ENCODE measurements around the gene ATP2B3. TPM values are rescaled to one million over a fixed set of nuclear protein-coding genes. Genes with fewer than 3 reads are reported as not detected.
"Not testable (repeated sequence)": the region's sequence is repeated elsewhere in the genome, so short reads cannot be mapped to it uniquely, and the experiment has no call there.

The ATP2B3 gene
- total RNA-seq, 3 donors from 2014 or later (not counting 1 experiment from before 2014, with no cell fraction given), result not detected

GRCh38 chrX:153601511-153602110 lies 84.2 kb downstream of the ATP2B3 start:
- no peak for ATAC-seq
- H3K27me3 ChIP-seq (ENCODE audit: control insufficient read depth, insufficient read depth, low read length), result no peaks in the 10 kb centered on the region
- over 99% methylated on average over 8 of the region's 12 CpGs for WGBS (ENCODE audit: insufficient coverage)

GRCh38 chrX:153602601-153603000 lies 85.2 kb downstream of the ATP2B3 start:
- Mint-ChIP-seq H3K4me3 (no peak overlapping the region), H3K27me3 (ENCODE audit: low read depth in 2 of 2) (peaks cover 0 to 25% of the 10 kb centered on the region in 2 donors), H3K4me1 (peaks cover 13 to 33% of the 10 kb centered on the region in 2 donors), H3K9me3 (no peaks in the 10 kb centered on the region), H3K36me3 (no peaks in the 10 kb centered on the region), H3K27ac (no peak overlapping the region)
- no peaks in the 10 kb centered on the region for H3K9me3 ChIP-seq (ENCODE audit: control insufficient read depth, insufficient read depth, low read length)
- H3K4me1 ChIP-seq (ENCODE audit: control insufficient read depth, insufficient read depth, low read length), result peaks cover 24% of the 10 kb centered on the region
- no peak for TF ChIP-seq CTCF (IDR thresholded peaks at IDR 0.05)
- intact Hi-C loops (cut with micrococcal nuclease), result no loop called here
- ATAC-seq, result no peak
- H3K4me3 ChIP-seq (ENCODE audit: low read length), result no peak overlapping the region
- WGBS (ENCODE audit: insufficient coverage), result 98% methylated on average over 3 of the region's 3 CpGs
- no peaks in the 10 kb centered on the region for H3K27me3 ChIP-seq (ENCODE audit: control insufficient read depth, insufficient read depth, low read length)
- no peaks in the 10 kb centered on the region for H3K36me3 ChIP-seq (ENCODE audit: control insufficient read depth, insufficient read depth, low read length)
- no peak overlapping the region for H3K27ac ChIP-seq (ENCODE audit: low read length)
- no peak for DNase-seq

More at GRCh38 chrX:153601511-153602110, 84.2 kb downstream of the ATP2B3 start:
- Mint-ChIP-seq H3K27me3 (ENCODE audit: low read depth in 2 of 2) (peaks cover 0 to 18% of the 10 kb centered on the region in 2 donors), H3K27ac (no peak overlapping the region), H3K4me1 (peaks cover 13 to 43% of the 10 kb centered on the region in 2 donors), H3K9me3 (no peaks in the 10 kb centered on the region), H3K4me3 (peak overlapping the region; percentile 50), H3K36me3 (no peaks in the 10 kb centered on the region)
- intact Hi-C loops (cut with micrococcal nuclease), result no loop called here
- H3K4me3 ChIP-seq (ENCODE audit: low read length), result no peak overlapping the region
- H3K27ac ChIP-seq (ENCODE audit: low read length), result no peak overlapping the region
- peaks cover 28% of the 10 kb centered on the region for H3K4me1 ChIP-seq (ENCODE audit: control insufficient read depth, insufficient read depth, low read length)
- no peak for DNase-seq
- H3K9me3 ChIP-seq (ENCODE audit: control insufficient read depth, insufficient read depth, low read length), result no peaks in the 10 kb centered on the region
- no peak for TF ChIP-seq CTCF (IDR thresholded peaks at IDR 0.05)
- no peaks in the 10 kb centered on the region for H3K36me3 ChIP-seq (ENCODE audit: control insufficient read depth, insufficient read depth, low read length)

- no peak for TF ChIP-seq CTCF (IDR thresholded peaks at IDR 0.05)
- H3K27ac ChIP-seq (ENCODE audit: low read length), result no peak overlapping the region
- H3K4me3 ChIP-seq (ENCODE audit: low read length), result no peak overlapping the region
- no peaks in the 10 kb centered on the region for H3K36me3 ChIP-seq (ENCODE audit: control insufficient read depth, insufficient read depth, low read length)
- H3K27me3 Mint-ChIP-seq (ENCODE audit: low read depth in 2 of 2), result peaks cover 0 to 26% of the 10 kb centered on the region in 2 donors
- peaks cover 19% of the 10 kb centered on the region for H3K4me1 ChIP-seq (ENCODE audit: control insufficient read depth, insufficient read depth, low read length)
- intact Hi-C loops (cut with micrococcal nuclease), result no loop called here
- 96% methylated on average over 17 of the region's 17 CpGs for WGBS (ENCODE audit: insufficient coverage)
- no peak overlapping the region for H3K4me3 Mint-ChIP-seq
- no peaks in the 10 kb centered on the region for H3K9me3 ChIP-seq (ENCODE audit: control insufficient read depth, insufficient read depth, low read length)
- no peaks in the 10 kb centered on the region for H3K9me3 Mint-ChIP-seq
- H3K27ac Mint-ChIP-seq, result no peak overlapping the region
- H3K27me3 ChIP-seq (ENCODE audit: control insufficient read depth, insufficient read depth, low read length), result no peaks in the 10 kb centered on the region
- H3K36me3 Mint-ChIP-seq, result no peaks in the 10 kb centered on the region
- ATAC-seq (no peak), DNase-seq (no peak)
- H3K4me1 Mint-ChIP-seq, result peaks cover 13 to 29% of the 10 kb centered on the region in 2 donors
These were observed 85.8 kb downstream of the ATP2B3 start for GRCh38 chrX:153603131-153603656.

GRCh38 chrX:153604666-153605380 lies 87.4 kb downstream of the ATP2B3 start:
- H3K27ac Mint-ChIP-seq, result not testable (repeated sequence)
- 86% methylated on average over 14 of the region's 18 CpGs for WGBS (ENCODE audit: insufficient coverage)

More at GRCh38 chrX:153604666-153605380, 87.4 kb downstream of the ATP2B3 start:
- ATAC-seq; H3K36me3 Mint-ChIP-seq; H3K4me3 Mint-ChIP-seq; H3K9me3 ChIP-seq (ENCODE audit: control insufficient read depth, insufficient read depth, low read length); H3K9me3 Mint-ChIP-seq; DNase-seq; H3K36me3 ChIP-seq (ENCODE audit: control insufficient read depth, insufficient read depth, low read length); H3K27ac ChIP-seq (ENCODE audit: low read length); H3K4me3 ChIP-seq (ENCODE audit: low read length); H3K27me3 ChIP-seq (ENCODE audit: control insufficient read depth, insufficient read depth, low read length); intact Hi-C loops (cut with micrococcal nuclease): not testable (repeated sequence)
- Mint-ChIP-seq H3K4me1 (peaks cover 12 to 30% of the 10 kb centered on the region in 2 donors), H3K27me3 (ENCODE audit: low read depth in 2 of 2) (peaks cover 0 to 26% of the 10 kb centered on the region in 2 donors)
- peaks cover 17% of the 10 kb centered on the region for H3K4me1 ChIP-seq (ENCODE audit: control insufficient read depth, insufficient read depth, low read length)

All from natural killer cell (primary cell).